ENCODE data around the gene FBN2.

Gene FBN2

GRCh38 chr5:128498844-128499455 is 39.1 kb downstream of the FBN2 start:
- no peak overlapping the region for H3K4me3 ChIP-seq (replicated peaks; ENCODE audit: low read depth, low read length)
- TF ChIP-seq CTCF (IDR thresholded peaks at IDR 0.05; ENCODE audit: low read length, missing control alignments), result peak; percentile 56
- DNase-seq (ENCODE audit: low read depth), result peak; percentile 88

- TF ChIP-seq CTCF (IDR thresholded peaks at IDR 0.05; ENCODE audit: low read length, missing control alignments), result peak; percentile 26
- no peak for DNase-seq (ENCODE audit: low read depth)
- H3K4me3 ChIP-seq (replicated peaks; ENCODE audit: low read depth, low read length), result no peak overlapping the region
Measured at GRCh38 chr5:128494516-128494915, 43.5 kb downstream of the FBN2 start.

GRCh38 chr5:128493657-128494329 is 44.3 kb downstream of the FBN2 start:
- no peak for DNase-seq (ENCODE audit: low read depth)
- H3K4me3 ChIP-seq (replicated peaks; ENCODE audit: low read depth, low read length), result no peak overlapping the region
- no peak for TF ChIP-seq CTCF (IDR thresholded peaks at IDR 0.05; ENCODE audit: low read length, missing control alignments)

GRCh38 chr5:128491291-128491690 is 46.8 kb downstream of the FBN2 start:
- peak; percentile 56 for DNase-seq (ENCODE audit: low read depth)
- H3K4me3 ChIP-seq (replicated peaks; ENCODE audit: low read depth, low read length), result no peak overlapping the region
- no peak for TF ChIP-seq CTCF (IDR thresholded peaks at IDR 0.05; ENCODE audit: low read length, missing control alignments)

- no peak for DNase-seq (ENCODE audit: low read depth)
- H3K4me3 ChIP-seq (replicated peaks; ENCODE audit: low read depth, low read length), result no peak overlapping the region
- TF ChIP-seq CTCF (IDR thresholded peaks at IDR 0.05; ENCODE audit: low read length, missing control alignments), result no peak
Measured at GRCh38 chr5:128490761-128491160, 47.3 kb downstream of the FBN2 start.

GRCh38 chr5:128487041-128487440 is 51.0 kb downstream of the FBN2 start:
- DNase-seq (ENCODE audit: low read depth), result no peak
- no peak for TF ChIP-seq CTCF (IDR thresholded peaks at IDR 0.05; ENCODE audit: low read length, missing control alignments)
- no peak overlapping the region for H3K4me3 ChIP-seq (replicated peaks; ENCODE audit: low read depth, low read length)

- DNase-seq (ENCODE audit: low read depth), result no peak
- no peak for TF ChIP-seq CTCF (IDR thresholded peaks at IDR 0.05; ENCODE audit: low read length, missing control alignments)
- H3K4me3 ChIP-seq (replicated peaks; ENCODE audit: low read depth, low read length), result no peak overlapping the region
Measured at GRCh38 chr5:128483738-128484137, 54.3 kb downstream of the FBN2 start.
